AG04450 (cell line): ENCODE data around the gene DUOXA1. TPM values are rescaled to one million over a fixed set of nuclear protein-coding genes. Genes with fewer than 3 reads are reported as not detected.

Experiments
- CTCF ChIA-PET: fragments of 300-600, 350-600 bp; formaldehyde crosslinking; extraction: SDS; loops from one replicate; lab custom pipeline; 2022; ENCODE audit warnings: antibody characterized with exemption, inconsistent platforms; lab: Charles Lee
- POLR2A ChIA-PET: fragments of 350-600 bp; formaldehyde crosslinking; extraction: SDS; loops from one replicate; lab custom pipeline; 2021; ENCODE audit warnings: antibody characterized with exemption, inconsistent platforms; lab: Yijun Ruan, JAX
- DNase-seq: peaks from one replicate; pipeline ENCODE4 v3.0.0-alpha.2; 2011; ENCODE audit warnings: low read depth, low spot score
- H3K27ac ChIP-seq: one replicate; pipeline ENCODE4 v1.5.1; 2012; ENCODE audit warnings: low read depth, low read length, control low read depth
- H3K27me3 ChIP-seq: one replicate; pipeline ENCODE4 v1.6.0; 2012; ENCODE audit warnings: low read length; ENCODE audit not compliant: control insufficient read depth, insufficient read depth
- H3K4me3 ChIP-seq: 2 replicates; pipeline ENCODE4 v1.5.1; 2011; ENCODE audit warnings: mild to moderate bottlenecking, low read depth, low read length, control low read depth
- H3K9me3 ChIP-seq: 2 replicates; pipeline ENCODE4 v1.5.1; 2012; ENCODE audit warnings: low read length; ENCODE audit not compliant: control insufficient read depth, insufficient read depth
- CTCF ChIP-seq: IDR thresholded peaks from 2 replicates; pipeline ENCODE4 v1.5.1; 2011; ENCODE audit warnings: low read depth, low read length, control low read depth, inconsistent platforms
- polyA plus RNA-seq: library from polyadenylated mRNA; depleted of rRNA; stranded (reverse); fragments of >200 nt; gene quantifications from 2 replicates; pipeline ENCODE4 v1.2.3, GENCODE V29; 2011

The DUOXA1 gene
- polyA plus RNA-seq, 1 experiment = not detected

GRCh38 chr15:45150481-45150880 lies 20.8 kb upstream of the DUOXA1 start:
- POLR2A ChIA-PET = no interaction called here

GRCh38 chr15:45149060-45149459 lies 19.4 kb upstream of the DUOXA1 start:
- no peak for TF ChIP-seq CTCF
- H3K9me3 ChIP-seq = no peaks in the 10 kb centered on the region; the same call in 1 of the 2 replicates
- no peak overlapping the region for H3K27ac ChIP-seq
- POLR2A ChIA-PET = no interaction called here
- CTCF ChIA-PET = interaction anchor here (1.6 to 2.8 kb wide), 2 partner anchors 14 to 31 kb away, joined by 7 to 22 read pairs; no protein-coding TSS in a partner anchor
- peaks cover 12% of the 10 kb centered on the region for H3K27me3 ChIP-seq
- DNase-seq = no peak
- H3K4me3 ChIP-seq = no peak overlapping the region

More at GRCh38 chr15:45150481-45150880, 20.8 kb upstream of the DUOXA1 start:
- Histone ChIP-seq H3K27me3 (no peaks in the 10 kb centered on the region), H3K4me3 (no peak overlapping the region), H3K27ac (no peak overlapping the region), H3K9me3 (no peaks in the 10 kb centered on the region; the same call in 1 of the 2 replicates)
- no peak for TF ChIP-seq CTCF
- CTCF ChIA-PET = interaction anchor here (1.1 to 2.8 kb wide), 3 partner anchors 12 to 32 kb away, joined by 5 to 22 read pairs (median 7); no protein-coding TSS in a partner anchor
- no peak for DNase-seq

- no peak overlapping the region for H3K4me3 ChIP-seq
- peaks cover 16% of the 10 kb centered on the region for H3K27me3 ChIP-seq
- POLR2A ChIA-PET = no interaction called here
- DNase-seq = no peak
- H3K27ac ChIP-seq = no peak overlapping the region
- no peaks in the 10 kb centered on the region; the same call in 1 of the 2 replicates for H3K9me3 ChIP-seq
- TF ChIP-seq CTCF = no peak
- CTCF ChIA-PET = interaction anchor here (2.8 kb wide), 1 partner anchor 15 kb away, joined by 22 read pairs; no protein-coding TSS in a partner anchor
Observed at GRCh38 chr15:45148076-45149059, 18.7 kb upstream of the DUOXA1 start.

- H3K27me3 ChIP-seq = peaks cover 16% of the 10 kb centered on the region
- ChIA-PET POLR2A (no interaction called here), CTCF (interaction anchor here (1.7 to 2.8 kb wide), 2 partner anchors 15 to 29 kb away, joined by 7 to 22 read pairs; no protein-coding TSS in a partner anchor)
- DNase-seq = no peak
- no peaks in the 10 kb centered on the region; the same call in 1 of the 2 replicates for H3K9me3 ChIP-seq
- no peak overlapping the region for H3K4me3 ChIP-seq
- TF ChIP-seq CTCF = no peak
- H3K27ac ChIP-seq = no peak overlapping the region
Observed at GRCh38 chr15:45147606-45148005, 17.9 kb upstream of the DUOXA1 start.
